Adrenal gland (tissue), 12 donors: ENCODE data around the gene RAG1. TPM values are rescaled to one million over a fixed set of nuclear protein-coding genes. Genes with fewer than 3 reads are reported as not detected.

ENCODE experiments used
- DNase-seq, 7 donors: peaks; one replicate each; pipeline ENCODE4 v3.0.0-alpha.2; 2019 to 2020
- H3K27ac ChIP-seq, 5 donors: fragments of 200-600 bp; sonication (generic) in 4 of 5; 1 replicate in 3 of 5; 2 replicates in 2 of 5; pipeline versions ENCODE4 v1.5.1 to v1.8.0; 2016 to 2020; ENCODE audit warnings: mild to moderate bottlenecking in 1 of 5
- H3K27me3 ChIP-seq: fragments of 200-600 bp; 2 replicates; pipeline ENCODE4 v1.8.0; 2021
- H3K36me3 ChIP-seq, 2 donors: fragments of 200-600 bp; replicated peaks in 1 of 2; 1 replicate in 1 of 2; 2 replicates in 1 of 2; pipeline versions ENCODE4 v1.5.1 to v1.8.0; 2018 to 2022
- H3K4me1 ChIP-seq, 2 donors: fragments of 200-600 bp; replicated peaks in 1 of 2; 1 replicate in 1 of 2; 2 replicates in 1 of 2; pipeline versions ENCODE4 v1.5.1 to v1.8.0; 2018 to 2021
- H3K4me3 ChIP-seq, 4 donors: fragments of 200-600 bp; sonication (generic) in 3 of 4; one replicate each; pipeline ENCODE4 v1.5.1; 2016 to 2018
- H3K9me3 ChIP-seq, 3 donors: fragments of 200-600 bp; sonication (generic) in 1 of 3; replicated peaks in 1 of 3; 1 replicate in 2 of 3; 2 replicates in 1 of 3; pipeline versions ENCODE4 v1.5.1 to v1.8.0; 2016 to 2021
- CTCF ChIP-seq, 6 experiments: fragments of 450-650 bp in 4 of 6; fragments of 200-600 bp in 2 of 6; sonication (generic) in 1 of 6; IDR thresholded peaks; 1 replicate in 5 of 6; 2 replicates in 1 of 6; pipeline versions ENCODE4 v1.5.1 to v1.8.0; 2016 to 2021; ENCODE audit warnings: antibody characterized with exemption in 6 of 6, mild to moderate bottlenecking in 2 of 6, moderate library complexity in 1 of 6
- POLR2A ChIP-seq, 2 donors: fragments of 450-650 bp; IDR thresholded peaks; one replicate each; pipeline ENCODE4 v1.6.1; 2017; ENCODE audit warnings: antibody characterized with exemption in 2 of 2, mild to moderate bottlenecking in 2 of 2, moderate library complexity in 1 of 2
- WGBS, 4 donors: extraction: QIAGEN DNeasy Blood & Tissue Kit in 2 of 4; methylation state at CpG; one replicate each; pipeline versions ENCODE4 v1.1.5 to v1.1.7; 2013 to 2017; 5-methylcytosine and 5-hydroxymethylcytosine counted together
- intact Hi-C, 2 donors: fragments of 100-400 bp; cut with DNase I; formaldehyde crosslinking; loops; one replicate each; pipeline versions ENCODE4 v1.14.1 to v1.15.0; 2022 to 2023
- polyA plus RNA-seq, 3 donors: library from polyadenylated mRNA; stranded (reverse); fragments of 200-250 nt in 2 of 3; fragments of 350-450 nt in 1 of 3; fragmentation: Illumina TruSeq in 1 of 3; extraction: RNeasy Lipid Tissue Mini Kit (QIAGEN cat#74804) in 1 of 3; gene quantifications; one replicate each; pipeline ENCODE4 v1.2.3, GENCODE V29; 2013 to 2014
- total RNA-seq, 9 donors: library from RNA; depleted of rRNA in 4 of 9; stranded (reverse); fragments of >200 nt in 4 of 9; fragments of 120-200 nt in 1 of 9; fragmentation: NEBNext Ultra II Directional in 1 of 9; extraction: Animal tissue kit (Norgen Biotek cat#: 25700) in 1 of 9; gene quantifications; one replicate each; pipeline versions ENCODE4 v1.1.0 to v1.2.4, GENCODE V29; 2013 to 2023
- donor health status: healthy with polysubstance abuse.
- donor health status: Bipolar disorder and iron deficiency.
- donor health status: DM: yes; HTN: yes; CAD: no.
- donor health status: DM: no; HTN: no; CAD: no.
- donor health status: DM: no; HTN: no; CAD: no.
- donor health status: DM: yes; HTN: yes; CAD: no.

RAG1 gene
- total and polyA plus RNA-seq, 12 donors = 0.17 to 3.5 (median 1.7) TPM

GRCh38 chr11:36577859-36578258 lies 10.1 kb downstream of the RAG1 start:
- Histone ChIP-seq H3K36me3 (no peaks in the 10 kb centered on the region), H3K27ac (no peak overlapping the region), H3K27me3 (no peaks in the 10 kb centered on the region), H3K9me3 (no peaks in the 10 kb centered on the region), H3K4me1 (no peaks in the 10 kb centered on the region), H3K4me3 (no peak overlapping the region)
- DNase-seq = no peak
- intact Hi-C loops = no loop called here
- TF ChIP-seq CTCF (IDR thresholded peaks at IDR 0.05) = no peak
- no peak for TF ChIP-seq POLR2A (IDR thresholded peaks at IDR 0.05)
- 87 to 90% (median 87%) methylated on average over 2 of the region's 2 CpGs for WGBS, 4 donors

- no peak for DNase-seq
- intact Hi-C loops = no loop called here
- Histone ChIP-seq H3K9me3 (no peaks in the 10 kb centered on the region), H3K36me3 (no peaks in the 10 kb centered on the region), H3K4me3 (no peak overlapping the region), H3K4me1 (no peaks in the 10 kb centered on the region), H3K27ac (no peak overlapping the region), H3K27me3 (no peaks in the 10 kb centered on the region)
- 58 to 61% (median 59%) methylated on average over 1 of the region's 1 CpG for WGBS, 4 donors
- TF ChIP-seq POLR2A (IDR thresholded peaks at IDR 0.05) = no peak
- no peak for TF ChIP-seq CTCF (IDR thresholded peaks at IDR 0.05)
These were observed 10.7 kb downstream of the RAG1 start for GRCh38 chr11:36578458-36578857.

DNA sequence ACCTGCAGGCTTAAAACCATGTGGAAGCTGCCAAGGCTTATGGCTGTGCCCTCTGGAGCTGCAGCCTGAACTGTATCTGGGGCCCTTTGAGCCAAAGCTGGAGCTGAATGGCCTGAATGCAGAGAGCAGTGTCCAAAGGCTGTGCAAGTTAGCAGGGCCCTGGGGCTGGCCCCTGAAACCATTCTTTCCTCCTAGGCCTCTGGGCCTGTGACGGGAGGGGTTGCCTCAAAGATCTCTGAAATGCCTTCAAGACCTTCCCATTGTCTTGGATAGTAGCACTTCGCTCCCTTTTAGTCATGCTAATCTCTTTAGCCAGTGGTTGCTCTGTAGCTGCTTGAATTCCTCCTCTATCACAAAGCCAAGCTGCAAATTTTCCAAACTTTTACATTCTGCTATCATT lies 13.7 kb downstream of the RAG1 start:
- TF ChIP-seq POLR2A (IDR thresholded peaks at IDR 0.05) (no peak), CTCF (IDR thresholded peaks at IDR 0.05) (no peak)
- Histone ChIP-seq H3K9me3 (no peaks in the 10 kb centered on the region), H3K36me3 (no peaks in the 10 kb centered on the region), H3K27ac (no peak overlapping the region), H3K4me1 (no peaks in the 10 kb centered on the region), H3K4me3 (no peak overlapping the region), H3K27me3 (no peaks in the 10 kb centered on the region)
- no peak for DNase-seq
- WGBS, 4 donors = 85 to 96% (median 88%) methylated on average over 2 of the region's 2 CpGs
- intact Hi-C loops = no loop called here

GRCh38 chr11:36583667-36584066 lies 15.9 kb downstream of the RAG1 start:
- no peak for DNase-seq
- Histone ChIP-seq H3K36me3 (no peaks in the 10 kb centered on the region), H3K4me3 (no peak overlapping the region), H3K27me3 (no peaks in the 10 kb centered on the region), H3K9me3 (no peaks in the 10 kb centered on the region), H3K27ac (no peak overlapping the region), H3K4me1 (no peaks in the 10 kb centered on the region)
- TF ChIP-seq CTCF (IDR thresholded peaks at IDR 0.05) = no peak
- TF ChIP-seq POLR2A (IDR thresholded peaks at IDR 0.05) = no peak
- 63 to 72% (median 66%) methylated on average over 3 of the region's 3 CpGs for WGBS, 4 donors
- intact Hi-C loops = no loop called here
